ENCODE data around the gene DDAH1.

The DDAH1 gene

DNA sequence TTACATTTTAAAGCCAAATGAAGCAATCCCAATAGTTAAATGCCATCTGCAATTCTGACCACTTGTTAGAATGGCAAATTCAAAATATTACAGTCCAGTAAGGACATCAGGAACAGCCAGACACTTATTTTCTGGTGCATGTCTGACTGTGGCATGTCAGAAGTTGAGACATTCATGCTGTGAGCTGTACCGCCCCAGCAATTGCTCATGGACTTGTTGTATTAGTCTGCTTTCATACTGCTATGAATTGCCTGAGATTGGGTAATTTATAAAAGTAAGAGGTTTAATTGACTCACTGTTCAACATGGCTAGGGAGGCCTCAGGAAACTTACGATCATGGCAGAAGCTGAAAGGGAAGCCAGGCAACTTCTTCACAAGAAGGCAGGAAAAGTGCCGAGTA is 19.1 kb downstream of the DDAH1 start:
- DNase-seq (ENCODE audit: low read depth in 1 of 2, low spot score in 1 of 2): no peak

DNA sequence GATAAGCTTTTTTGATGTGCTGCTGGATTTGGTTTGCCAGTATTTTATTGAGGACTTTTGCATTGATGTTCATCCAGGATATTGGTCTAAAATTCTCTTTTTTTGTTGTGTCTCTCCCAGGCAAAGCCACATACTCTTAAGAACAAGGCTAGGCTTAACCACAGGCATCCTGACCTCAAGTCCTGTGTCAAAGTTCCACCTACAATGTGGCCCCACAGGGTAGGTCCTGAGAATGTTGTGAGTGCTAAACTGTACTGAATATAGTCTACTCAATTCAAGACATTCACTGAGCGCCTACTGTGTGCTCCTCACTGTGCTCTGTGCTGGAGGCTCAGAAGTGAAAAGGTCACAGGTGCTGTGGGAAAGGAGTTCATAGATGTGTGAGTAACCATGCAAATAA is 20.6 kb downstream of the DDAH1 start:
- DNase-seq (ENCODE audit: low read depth in 1 of 2, low spot score in 1 of 2): no peak

DNA sequence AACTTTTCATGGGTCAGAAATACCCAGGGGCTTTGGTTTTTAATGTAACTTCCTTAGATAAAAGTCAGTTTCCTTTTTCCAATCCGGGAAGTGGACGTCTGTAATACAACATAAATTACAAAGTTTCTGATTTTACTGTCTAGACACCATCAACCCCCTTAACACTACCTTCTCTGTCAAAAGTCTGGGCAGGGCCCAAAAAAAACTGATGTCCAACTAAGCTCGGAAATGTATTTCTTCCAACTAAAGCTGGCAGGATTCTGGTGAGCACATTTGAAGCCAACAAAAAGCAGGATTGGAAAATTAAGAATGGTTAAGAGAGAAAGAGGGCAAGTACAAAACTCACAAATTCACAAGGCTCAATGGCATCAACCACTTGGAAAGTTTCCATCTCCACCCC is 24.3 kb downstream of the DDAH1 start:
- DNase-seq (ENCODE audit: low read depth in 1 of 2, low spot score in 1 of 2): no peak

DNA sequence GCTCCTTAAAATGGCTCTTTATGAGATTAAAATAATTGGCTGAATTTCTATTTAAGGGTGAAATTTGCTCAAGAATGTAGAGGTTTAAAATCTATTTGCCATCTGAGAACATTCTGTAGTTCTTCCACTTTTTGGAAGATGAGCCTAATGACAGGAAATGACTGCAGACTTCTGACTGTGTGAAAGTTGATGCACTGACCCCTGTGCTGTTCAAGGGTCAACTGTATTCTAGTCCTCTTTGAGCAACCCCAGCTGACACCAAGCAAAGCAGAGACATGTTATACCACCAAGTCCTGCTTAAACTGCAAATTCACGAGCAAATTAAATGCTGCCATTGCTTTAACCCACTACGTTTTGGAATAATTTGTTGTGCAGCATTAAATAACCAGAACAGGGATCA is 26.6 kb downstream of the DDAH1 start:
- no peak for DNase-seq (ENCODE audit: low read depth in 1 of 2, low spot score in 1 of 2)

DNA sequence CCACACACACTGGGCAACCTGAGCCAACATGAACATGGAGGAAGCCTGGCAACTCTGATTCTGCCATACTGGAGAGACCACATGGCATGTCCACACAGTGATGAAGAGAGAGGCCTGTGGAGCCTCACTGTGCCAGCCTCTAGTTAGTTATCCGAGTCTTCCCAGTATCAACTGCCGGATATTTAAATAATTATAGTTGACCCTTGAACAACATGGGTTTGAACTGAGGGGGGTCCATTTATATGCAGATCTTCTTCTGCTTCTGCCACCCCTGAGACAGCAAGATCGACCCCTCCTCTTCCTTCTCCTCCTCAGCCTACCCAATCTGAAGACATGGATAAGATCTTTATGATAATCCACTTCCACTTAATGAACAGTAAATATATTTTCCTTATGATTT is 27.8 kb downstream of the DDAH1 start:
- no peak for DNase-seq (ENCODE audit: low read depth in 1 of 2, low spot score in 1 of 2)

DNA sequence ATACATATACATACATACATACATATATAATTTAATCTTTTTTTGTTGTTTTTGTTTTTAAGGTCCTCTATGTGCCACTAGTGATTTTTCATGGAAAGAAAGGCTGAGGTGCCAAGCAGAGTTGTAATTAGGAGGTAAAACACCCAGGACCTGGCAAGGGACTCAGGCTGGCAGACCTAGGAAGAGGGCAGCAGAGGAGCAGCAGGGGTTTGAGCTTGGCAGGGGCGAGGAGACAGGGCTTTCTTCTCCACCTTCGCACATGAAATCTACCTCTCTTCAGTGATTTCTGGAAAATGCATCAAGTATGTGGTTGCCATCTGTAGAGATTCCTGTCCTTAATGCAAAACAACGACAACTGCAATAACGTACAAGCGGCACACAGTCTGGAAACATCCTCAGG is 31.9 kb downstream of the DDAH1 start:
- DNase-seq (ENCODE audit: low read depth in 1 of 2, low spot score in 1 of 2): no peak

DNA sequence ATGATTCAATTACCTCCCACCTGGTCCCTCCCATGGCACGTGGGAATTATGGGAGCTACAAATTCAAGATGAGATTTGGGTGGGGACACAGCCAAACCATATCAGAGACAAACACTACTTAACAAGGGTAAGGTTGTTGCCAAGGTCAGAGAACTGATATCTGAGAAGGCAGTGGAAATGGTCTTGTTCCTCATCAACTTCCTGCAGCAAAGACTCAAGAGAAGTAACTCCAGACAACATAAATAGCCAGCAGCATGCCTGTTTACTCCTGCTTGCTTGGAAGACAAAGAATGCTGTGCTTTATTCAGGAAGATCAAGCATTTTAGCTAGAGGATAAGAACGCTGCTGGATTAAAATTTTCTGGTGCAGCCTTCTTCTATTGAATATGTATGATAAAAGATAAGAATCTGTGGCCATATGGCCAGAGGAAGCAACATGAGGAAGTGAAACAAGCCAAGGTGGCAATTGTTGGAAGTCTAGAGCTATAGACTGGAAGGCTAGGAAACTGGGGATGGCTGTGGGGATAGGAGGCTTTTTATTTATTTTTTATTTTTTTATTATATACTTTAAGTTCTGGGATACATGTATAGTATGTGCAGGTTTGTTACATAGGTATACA is 36.4 kb downstream of the DDAH1 start:
- no peak for DNase-seq (ENCODE audit: low read depth in 1 of 2, low spot score in 1 of 2)

DNA sequence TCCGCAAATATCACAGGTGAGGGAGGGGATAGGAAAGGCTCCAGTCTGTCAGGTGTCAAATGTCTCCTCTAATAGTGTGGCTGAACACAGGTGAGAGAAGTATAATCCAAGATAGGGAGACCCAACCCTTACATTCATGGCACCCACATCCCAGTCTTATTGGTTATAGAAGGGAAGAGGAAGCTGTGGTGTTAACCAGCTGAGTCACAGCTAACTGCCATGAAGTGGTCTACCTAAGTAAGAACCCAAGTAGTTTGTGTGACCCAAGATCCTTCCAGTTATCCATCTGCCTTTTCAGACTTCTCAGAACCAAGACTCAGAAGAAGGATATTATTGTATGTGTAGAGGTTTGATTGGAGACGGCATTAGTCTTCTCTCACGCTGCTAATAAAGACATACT is 37.1 kb downstream of the DDAH1 start:
- DNase-seq (ENCODE audit: low read depth in 1 of 2, low spot score in 1 of 2): no peak

DNA sequence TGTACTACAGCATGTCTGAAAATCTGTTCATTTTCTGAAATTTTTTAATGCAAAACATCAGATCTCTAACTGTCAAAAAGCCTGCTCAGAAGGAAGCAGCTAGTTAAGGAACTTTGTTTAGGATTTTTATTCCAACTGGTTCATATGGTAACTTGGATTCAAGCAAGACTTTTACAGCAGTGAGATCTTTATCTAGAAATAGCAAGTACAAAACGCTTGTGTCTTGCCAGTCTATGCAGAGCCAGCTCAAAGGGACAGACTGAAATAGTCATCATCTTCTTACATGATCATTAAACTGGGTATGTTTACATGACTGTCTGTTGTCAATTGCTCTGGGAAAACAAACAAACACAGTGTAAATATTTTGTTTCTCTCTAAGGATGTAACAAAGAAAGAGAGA is 37.6 kb downstream of the DDAH1 start:
- no peak for DNase-seq (ENCODE audit: low read depth in 1 of 2, low spot score in 1 of 2)

DNA sequence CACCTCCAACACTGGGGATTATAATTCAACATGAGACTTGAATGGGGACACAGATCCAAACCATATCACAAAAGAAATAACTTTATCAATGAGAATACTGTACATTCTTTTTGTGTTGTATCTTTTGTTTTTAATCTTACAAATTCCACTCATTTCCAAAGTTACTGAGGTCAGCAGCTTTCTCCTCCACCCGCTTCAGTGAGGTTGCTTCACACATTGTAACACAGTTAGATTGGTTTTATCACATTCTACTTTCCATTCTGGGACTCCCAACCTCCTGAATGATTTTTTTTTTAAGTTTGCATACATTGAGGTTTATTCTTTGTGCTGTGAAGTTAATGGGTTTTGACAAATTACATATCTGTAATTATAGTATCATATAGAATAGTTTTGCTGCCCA is 43.8 kb downstream of the DDAH1 start:
- no peak for DNase-seq (ENCODE audit: low read depth in 1 of 2, low spot score in 1 of 2)

DNA sequence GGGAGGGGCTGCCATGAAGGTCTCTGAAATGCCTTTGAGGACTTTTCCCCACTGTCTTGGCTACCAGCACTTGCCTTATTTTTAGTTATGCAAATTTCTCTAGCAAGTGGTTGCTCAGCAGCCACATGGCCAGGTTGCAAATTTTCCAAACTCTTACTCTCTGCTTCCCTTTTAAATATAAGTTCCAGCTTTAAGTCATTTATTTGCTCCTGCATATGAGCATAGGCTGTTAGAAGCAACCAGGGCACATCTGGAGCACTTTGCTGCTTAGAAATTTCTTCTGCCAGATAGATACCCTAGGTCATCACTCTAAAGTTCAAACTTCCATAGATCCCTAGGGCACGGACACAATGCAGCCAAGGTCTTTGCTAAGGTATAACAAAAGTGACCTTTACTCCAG is 44.8 kb downstream of the DDAH1 start:
- no peak for DNase-seq (ENCODE audit: low read depth in 1 of 2, low spot score in 1 of 2)

DNA sequence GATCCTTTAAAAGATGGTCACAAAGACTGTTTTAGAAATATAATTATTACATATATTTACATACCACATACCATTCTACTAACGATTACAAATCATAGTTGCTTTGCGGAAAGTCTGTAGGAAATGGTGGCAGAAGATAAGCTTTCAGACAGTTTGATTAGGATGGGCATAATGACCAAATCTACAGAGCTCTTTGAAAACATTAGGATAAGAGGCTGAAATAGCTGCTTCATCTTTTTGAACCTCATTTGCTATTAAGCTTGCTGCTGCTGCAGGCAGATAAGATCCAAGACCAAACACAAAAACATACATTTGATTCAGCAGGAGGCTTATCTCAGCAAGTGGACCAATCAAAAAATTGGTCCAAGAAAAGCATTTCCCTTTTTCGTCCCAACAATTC is 47.1 kb downstream of the DDAH1 start:
- DNase-seq (ENCODE audit: low read depth in 1 of 2, low spot score in 1 of 2): no peak

DNA sequence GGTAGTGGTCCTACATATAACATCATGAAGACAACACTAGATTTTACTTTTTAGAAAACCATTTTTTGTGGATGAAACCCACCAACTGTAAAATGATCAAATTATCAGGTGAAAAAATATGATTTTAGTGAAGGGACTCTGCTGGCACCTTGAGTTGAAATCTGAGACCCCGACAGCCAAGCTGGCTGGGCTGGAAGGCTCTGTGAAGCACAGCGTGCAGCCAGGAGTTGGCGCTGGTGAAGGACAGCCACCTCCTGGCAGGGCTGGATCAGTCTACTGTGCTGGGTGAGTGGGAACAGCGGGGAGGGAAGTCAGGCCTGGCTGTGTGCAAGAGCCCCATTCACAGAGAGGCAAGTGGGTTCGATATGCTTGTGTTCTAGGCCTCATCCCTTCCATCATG is 47.9 kb downstream of the DDAH1 start:
- DNase-seq (ENCODE audit: low read depth in 1 of 2, low spot score in 1 of 2): no peak

DNA sequence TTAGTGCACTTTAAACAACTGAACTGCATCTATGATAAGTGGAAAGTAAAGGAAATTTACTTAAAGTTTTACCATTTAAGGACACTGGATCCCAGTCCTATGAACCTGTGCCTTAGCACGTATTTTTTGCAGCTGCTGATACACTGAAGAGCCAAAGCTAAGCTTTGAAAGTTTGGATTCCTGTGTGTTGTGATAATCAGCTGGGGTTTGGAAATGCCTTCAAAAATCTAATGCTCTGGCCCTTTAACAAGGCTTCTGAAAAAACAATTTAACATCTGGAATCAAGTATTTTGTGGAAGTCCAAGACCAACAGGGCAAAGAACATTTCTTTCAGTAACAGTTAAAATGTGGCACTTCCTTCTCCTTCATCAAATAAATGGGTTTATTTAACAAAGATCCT is 51.8 kb downstream of the DDAH1 start:
- no peak for DNase-seq (ENCODE audit: low read depth in 1 of 2, low spot score in 1 of 2)

DNA sequence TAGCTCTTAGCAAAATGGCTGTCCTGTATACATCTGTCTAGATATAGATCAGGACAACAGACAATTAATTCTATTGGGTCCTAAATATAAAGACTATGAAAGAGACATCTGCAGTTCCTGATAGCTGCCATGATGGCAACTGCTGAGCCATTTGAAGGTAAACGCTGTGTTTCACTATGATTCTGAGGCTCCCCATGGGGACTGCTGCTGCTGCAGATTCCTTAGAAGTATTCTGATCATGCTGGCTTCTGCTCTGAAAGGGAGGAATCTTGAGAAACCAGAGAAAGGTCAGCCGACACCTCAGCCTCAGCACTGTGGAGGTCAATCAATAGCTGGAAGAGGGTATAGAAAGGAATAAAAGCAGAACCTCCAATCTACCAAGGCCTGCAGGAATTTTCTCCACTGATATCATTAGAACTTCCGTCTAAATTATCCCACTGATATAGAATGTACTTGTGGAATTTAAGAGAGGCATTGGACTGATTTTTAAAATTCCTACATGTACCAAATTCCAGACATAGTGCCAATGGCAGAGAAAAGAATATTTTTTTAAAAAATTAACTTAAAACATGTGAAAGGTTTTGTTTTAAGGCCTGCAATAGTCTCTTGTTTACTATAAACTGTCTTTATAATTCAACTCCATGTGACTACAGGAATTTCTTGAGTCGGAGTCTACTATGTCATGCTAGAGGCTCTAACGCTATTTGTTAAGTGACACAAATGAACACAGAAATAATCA is 53.2 kb downstream of the DDAH1 start:
- no peak for DNase-seq (ENCODE audit: low read depth in 1 of 2, low spot score in 1 of 2)

DNA sequence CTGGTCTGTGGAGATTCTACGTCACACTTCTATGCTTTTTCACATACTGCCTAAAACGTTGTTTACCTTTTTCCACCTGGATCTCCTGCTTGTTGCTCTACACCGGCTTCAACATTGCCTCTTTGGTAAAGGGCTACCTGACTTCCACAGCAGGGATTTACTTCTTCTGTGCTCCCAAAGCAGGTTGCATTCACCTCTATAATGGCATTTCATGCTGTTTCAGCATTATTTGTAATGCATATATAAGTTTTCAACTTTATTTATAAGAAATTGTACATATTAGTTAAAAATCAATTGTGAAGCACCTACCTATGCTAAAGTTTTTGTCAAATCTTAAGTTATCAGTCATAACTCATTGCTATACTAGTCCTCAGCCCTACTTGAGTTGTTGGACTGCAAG is 55.4 kb downstream of the DDAH1 start:
- no peak for DNase-seq (ENCODE audit: low read depth in 1 of 2, low spot score in 1 of 2)

DNA sequence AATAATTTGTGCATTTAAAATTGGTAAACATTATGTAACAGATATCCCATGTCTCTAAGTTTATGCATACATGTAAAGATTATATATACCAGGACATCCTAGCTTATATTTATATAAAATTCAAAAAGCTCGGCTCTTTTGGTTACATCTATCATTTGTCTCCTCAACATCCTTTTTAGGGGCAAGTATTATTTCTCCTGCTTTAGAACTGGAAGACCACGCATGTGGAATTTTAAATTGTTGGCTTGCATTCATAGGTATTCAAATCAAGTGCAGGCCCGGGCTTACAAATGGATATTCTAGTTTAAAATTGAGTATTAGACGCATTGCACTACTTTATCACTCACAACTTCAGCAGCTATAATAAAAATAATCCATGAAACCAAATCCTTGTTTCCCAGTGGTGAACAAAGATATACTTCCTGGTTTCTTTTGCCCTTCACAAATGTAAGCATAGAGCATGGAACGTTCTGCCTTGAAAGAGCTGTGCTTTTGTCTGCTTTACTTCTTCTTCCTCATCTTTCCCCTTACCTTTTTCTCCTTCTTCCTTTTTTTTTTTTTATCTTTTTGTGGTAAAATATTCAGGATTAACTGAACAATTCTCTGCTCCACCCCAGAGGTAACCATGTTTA is 57.1 kb downstream of the DDAH1 start:
- no peak for DNase-seq (ENCODE audit: low read depth in 1 of 2, low spot score in 1 of 2)

DNA sequence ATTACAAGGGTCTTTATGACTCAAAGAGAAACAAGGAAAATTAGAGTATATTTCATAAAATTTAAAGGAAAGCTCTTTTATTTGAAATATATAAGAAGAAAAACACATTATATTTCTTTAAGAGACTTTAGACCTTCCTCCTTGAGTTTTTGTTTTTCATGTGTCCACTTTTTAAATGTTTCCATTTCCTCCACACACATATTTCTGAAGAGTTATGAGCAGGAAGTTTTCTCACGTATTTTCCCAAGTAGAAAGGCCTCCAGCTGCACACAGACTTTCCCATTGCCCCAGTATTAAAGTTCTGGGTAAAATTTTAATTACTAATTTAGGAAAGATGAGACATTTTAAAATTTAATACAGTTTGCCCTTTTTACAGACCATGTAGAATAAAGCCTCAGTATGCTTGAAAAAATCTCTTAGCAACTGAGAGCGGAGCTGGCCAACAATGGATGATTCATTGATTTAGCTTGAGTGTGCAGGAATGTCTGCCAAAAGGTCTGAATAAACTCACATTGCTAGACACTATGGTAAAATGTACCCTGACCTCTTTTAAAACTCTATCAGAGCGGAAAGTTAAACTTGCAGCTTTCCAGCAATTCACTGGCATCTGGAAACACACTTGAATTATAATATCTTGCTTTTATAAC is 57.9 kb downstream of the DDAH1 start:
- DNase-seq (ENCODE audit: low read depth in 1 of 2, low spot score in 1 of 2): no peak

DNA sequence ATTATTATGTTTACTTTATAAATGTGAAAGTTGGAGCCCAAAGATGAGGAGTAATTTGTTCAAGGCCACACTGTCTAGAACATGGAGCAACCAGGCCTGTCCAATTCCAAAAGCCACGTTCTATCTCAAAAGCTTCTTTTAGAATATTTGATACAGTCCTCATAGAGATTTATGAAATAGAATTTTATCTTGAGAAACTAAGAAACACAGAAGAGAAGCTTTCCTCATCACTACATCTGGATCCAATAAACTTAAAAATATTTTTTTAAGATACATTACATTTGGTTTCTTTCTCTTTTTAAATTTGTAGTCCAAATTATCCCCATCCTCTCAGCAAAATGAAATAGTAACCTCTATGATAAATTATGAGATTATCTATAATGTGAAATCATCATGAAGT is 58.9 kb downstream of the DDAH1 start:
- no peak for DNase-seq (ENCODE audit: low read depth in 1 of 2, low spot score in 1 of 2)

DNA sequence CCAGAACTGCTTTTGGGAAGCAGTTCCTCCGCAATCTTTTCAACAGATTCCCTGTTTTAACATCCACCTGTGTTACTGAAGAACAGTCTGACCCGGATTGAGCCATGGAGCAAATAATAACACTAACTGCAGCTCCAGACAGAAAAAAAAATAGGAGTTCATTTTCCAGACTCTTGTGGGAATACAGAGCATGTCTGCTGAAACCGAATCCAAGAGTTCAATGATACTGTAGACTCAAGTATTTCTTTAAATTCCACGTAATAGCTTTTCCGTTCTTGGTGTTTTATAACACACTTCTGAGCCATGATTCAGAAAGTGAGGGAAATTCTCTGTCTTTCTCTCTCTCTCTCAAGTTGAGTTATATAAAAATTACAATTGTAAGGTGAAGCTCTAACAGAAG is 60.6 kb downstream of the DDAH1 start:
- DNase-seq (ENCODE audit: low read depth in 1 of 2, low spot score in 1 of 2): no peak

DNA sequence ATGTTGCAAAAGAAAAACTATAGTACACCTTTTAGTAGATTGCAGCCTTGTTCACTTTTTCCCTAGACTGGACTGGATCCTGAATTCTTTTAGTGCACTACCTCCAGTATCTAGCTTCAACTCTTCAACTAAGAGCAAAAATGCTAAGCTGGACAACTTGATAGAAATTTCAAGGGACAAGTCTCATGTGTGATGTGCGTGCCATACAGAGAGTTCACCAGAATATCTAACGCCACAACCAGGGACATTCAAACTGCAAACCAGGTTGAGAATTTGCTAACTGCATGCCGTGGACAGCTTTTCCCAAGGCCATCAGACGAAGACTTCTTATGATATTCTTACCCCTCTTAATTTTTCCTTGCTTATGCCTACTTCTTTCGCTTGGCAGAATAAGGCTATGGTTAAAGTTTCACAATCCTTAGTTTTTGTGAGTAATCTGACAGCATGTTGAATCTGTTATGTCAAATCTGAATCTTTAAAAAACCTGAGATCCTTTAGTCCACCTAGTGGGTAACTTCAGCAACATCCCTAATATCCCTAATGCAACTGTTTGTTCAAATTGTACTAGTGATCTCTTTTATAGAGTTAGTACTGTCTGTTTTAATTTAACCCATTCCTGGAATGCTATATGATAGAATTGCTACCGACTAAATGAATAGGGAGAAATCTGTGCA is 66.4 kb downstream of the DDAH1 start:
- no peak for DNase-seq (ENCODE audit: low read depth in 1 of 2, low spot score in 1 of 2)

Measured in activated T-helper 1 cell treated with anti-CD3 and anti-CD28 coated beads, Interleukin-2, amount 50 U/mL, for 16 hours (primary cell).